ENCODE results near the gene CD58.
"Not testable (repeated sequence)": the region's sequence is repeated elsewhere in the genome, so short reads cannot be mapped to it uniquely, and the experiment has no call there.

DNA sequence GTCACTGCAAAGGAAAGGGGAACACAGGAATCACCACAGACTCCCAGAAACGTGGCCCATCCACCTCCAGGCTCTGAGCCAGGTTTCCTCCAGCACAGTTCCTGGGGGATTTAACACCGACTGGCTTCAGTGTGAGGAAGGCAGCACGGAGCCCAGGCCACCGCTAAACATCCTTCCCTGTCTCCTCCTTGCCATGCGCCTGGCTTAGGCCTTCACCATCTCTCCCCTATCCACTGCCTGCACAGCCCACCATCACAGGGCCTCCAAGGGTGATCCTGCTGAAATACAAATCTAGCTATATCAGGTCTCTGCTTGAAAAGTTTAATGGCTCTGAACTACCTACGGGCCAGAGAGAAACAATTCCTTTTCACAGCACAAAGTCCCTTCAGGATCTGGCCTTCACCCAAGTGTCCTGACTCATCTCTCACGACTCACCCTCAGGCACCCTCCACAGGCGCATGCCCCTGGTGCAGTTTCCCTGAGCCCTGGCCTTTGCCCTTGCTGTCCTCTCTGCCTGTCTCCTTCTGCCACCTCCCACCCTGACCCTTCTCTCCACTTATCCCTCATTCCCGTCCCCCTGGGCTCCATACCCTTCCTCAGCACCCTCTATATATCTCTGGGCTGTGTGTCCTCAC, 18.4 kb upstream of the CD58 start:
- TF ChIP-seq, protein P1, sequence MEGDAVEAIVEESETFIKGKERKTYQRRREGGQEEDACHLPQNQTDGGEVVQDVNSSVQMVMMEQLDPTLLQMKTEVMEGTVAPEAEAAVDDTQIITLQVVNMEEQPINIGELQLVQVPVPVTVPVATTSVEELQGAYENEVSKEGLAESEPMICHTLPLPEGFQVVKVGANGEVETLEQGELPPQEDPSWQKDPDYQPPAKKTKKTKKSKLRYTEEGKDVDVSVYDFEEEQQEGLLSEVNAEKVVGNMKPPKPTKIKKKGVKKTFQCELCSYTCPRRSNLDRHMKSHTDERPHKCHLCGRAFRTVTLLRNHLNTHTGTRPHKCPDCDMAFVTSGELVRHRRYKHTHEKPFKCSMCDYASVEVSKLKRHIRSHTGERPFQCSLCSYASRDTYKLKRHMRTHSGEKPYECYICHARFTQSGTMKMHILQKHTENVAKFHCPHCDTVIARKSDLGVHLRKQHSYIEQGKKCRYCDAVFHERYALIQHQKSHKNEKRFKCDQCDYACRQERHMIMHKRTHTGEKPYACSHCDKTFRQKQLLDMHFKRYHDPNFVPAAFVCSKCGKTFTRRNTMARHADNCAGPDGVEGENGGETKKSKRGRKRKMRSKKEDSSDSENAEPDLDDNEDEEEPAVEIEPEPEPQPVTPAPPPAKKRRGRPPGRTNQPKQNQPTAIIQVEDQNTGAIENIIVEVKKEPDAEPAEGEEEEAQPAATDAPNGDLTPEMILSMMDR (conservative IDR thresholded peaks at IDR 0.05), result not testable (repeated sequence)
- TF ChIP-seq EZH2 (IDR thresholded peaks at IDR 0.05; ENCODE audit: low read depth), result not testable (repeated sequence)
